Mononuclear cell (primary cell): ENCODE measurements around the gene CTBP1. TPM values are rescaled to one million over a fixed set of nuclear protein-coding genes. Genes with fewer than 3 reads are reported as not detected.

Source experiments
- H3K27me3 ChIP-seq: 2 replicates; pipeline ENCODE4 v1.6.0; 2011; ENCODE audit warnings: low read length, control low read depth; ENCODE audit not compliant: insufficient read depth
- H3K4me1 ChIP-seq: 2 replicates; pipeline ENCODE4 v1.5.1; 2011; ENCODE audit warnings: mild to moderate bottlenecking, low read length, control low read depth; ENCODE audit not compliant: insufficient read depth
- H3K4me3 ChIP-seq: 2 replicates; pipeline ENCODE4 v1.5.1; 2011; ENCODE audit warnings: mild to moderate bottlenecking, low read length, moderate library complexity
- H3K9me3 ChIP-seq: 2 replicates; pipeline ENCODE4 v1.5.1; 2011; ENCODE audit warnings: low read depth, mild to moderate bottlenecking, control low read depth, low read length
- total RNA-seq: library from RNA; depleted of rRNA; stranded (reverse); fragments of >200 nt; gene quantifications from one replicate; pipeline ENCODE4 v1.2.3, GENCODE V29; 2012

The CTBP1 gene
- total RNA-seq, 1 donor: 125 TPM

GRCh38 chr4:1265351-1265750 lies 16.4 kb upstream of the CTBP1 start:
- Histone ChIP-seq H3K4me3 (no peak overlapping the region), H3K27me3 (no peaks in the 10 kb centered on the region), H3K4me1 (peaks cover 3% of the 10 kb centered on the region), H3K9me3 (peaks cover 9% of the 10 kb centered on the region)

GRCh38 chr4:1264942-1265341 lies 16.0 kb upstream of the CTBP1 start:
- H3K9me3 ChIP-seq: peaks cover 9% of the 10 kb centered on the region
- no peak overlapping the region for H3K4me3 ChIP-seq
- peaks cover 3% of the 10 kb centered on the region for H3K4me1 ChIP-seq
- H3K27me3 ChIP-seq: no peaks in the 10 kb centered on the region

- H3K4me1 ChIP-seq: no peaks in the 10 kb centered on the region
- no peak overlapping the region for H3K4me3 ChIP-seq
- H3K27me3 ChIP-seq: no peaks in the 10 kb centered on the region
- peaks cover 10% of the 10 kb centered on the region for H3K9me3 ChIP-seq
Measured at GRCh38 chr4:1261107-1261928, 12.4 kb upstream of the CTBP1 start.

- no peak overlapping the region for H3K4me3 ChIP-seq
- no peaks in the 10 kb centered on the region for H3K4me1 ChIP-seq
- no peaks in the 10 kb centered on the region for H3K27me3 ChIP-seq
- H3K9me3 ChIP-seq: peaks cover 10% of the 10 kb centered on the region
Measured at GRCh38 chr4:1260418-1261106, 11.6 kb upstream of the CTBP1 start.

- no peaks in the 10 kb centered on the region for H3K4me1 ChIP-seq
- no peak overlapping the region for H3K4me3 ChIP-seq
- peaks cover 10% of the 10 kb centered on the region for H3K9me3 ChIP-seq
- no peaks in the 10 kb centered on the region for H3K27me3 ChIP-seq
Measured at GRCh38 chr4:1259966-1260365, 11.0 kb upstream of the CTBP1 start.

GRCh38 chr4:1258457-1258856 lies 9.5 kb upstream of the CTBP1 start:
- H3K9me3 ChIP-seq: peaks cover 10% of the 10 kb centered on the region
- H3K4me3 ChIP-seq: no peak overlapping the region
- H3K4me1 ChIP-seq: peaks cover 5% of the 10 kb centered on the region
- H3K27me3 ChIP-seq: no peaks in the 10 kb centered on the region

- Histone ChIP-seq H3K27me3 (no peaks in the 10 kb centered on the region), H3K9me3 (peaks cover 10% of the 10 kb centered on the region), H3K4me1 (peaks cover 19% of the 10 kb centered on the region), H3K4me3 (no peak overlapping the region)
Measured at GRCh38 chr4:1255699-1256098, 6.8 kb upstream of the CTBP1 start.

GRCh38 chr4:1255151-1255550 lies 6.2 kb upstream of the CTBP1 start:
- Histone ChIP-seq H3K4me3 (no peak overlapping the region), H3K27me3 (no peaks in the 10 kb centered on the region), H3K9me3 (peaks cover 10% of the 10 kb centered on the region)

GRCh38 chr4:1253831-1254230 lies 4.9 kb upstream of the CTBP1 start:
- peaks cover 10% of the 10 kb centered on the region for H3K9me3 ChIP-seq
- peaks cover 30% of the 10 kb centered on the region for H3K4me1 ChIP-seq
- H3K4me3 ChIP-seq: no peak overlapping the region
- no peaks in the 10 kb centered on the region for H3K27me3 ChIP-seq

More at GRCh38 chr4:1255151-1255550, 6.2 kb upstream of the CTBP1 start:
- H3K4me1 ChIP-seq: peaks cover 24% of the 10 kb centered on the region

- no peaks in the 10 kb centered on the region for H3K27me3 ChIP-seq
- no peak overlapping the region for H3K4me3 ChIP-seq
- peaks cover 30% of the 10 kb centered on the region for H3K4me1 ChIP-seq
- peaks cover 6% of the 10 kb centered on the region for H3K9me3 ChIP-seq
Measured at GRCh38 chr4:1252928-1253492, 4.1 kb upstream of the CTBP1 start.

- no peaks in the 10 kb centered on the region for H3K9me3 ChIP-seq
- no peak overlapping the region for H3K4me3 ChIP-seq
- peaks cover 38% of the 10 kb centered on the region for H3K4me1 ChIP-seq
- H3K27me3 ChIP-seq: no peaks in the 10 kb centered on the region
Measured at GRCh38 chr4:1251773-1252066, 2.8 kb upstream of the CTBP1 start.

GRCh38 chr4:1250921-1251772 lies 2.2 kb upstream of the CTBP1 start:
- H3K4me3 ChIP-seq: no peak overlapping the region
- H3K27me3 ChIP-seq: no peaks in the 10 kb centered on the region
- peaks cover 43% of the 10 kb centered on the region for H3K4me1 ChIP-seq
- no peaks in the 10 kb centered on the region for H3K9me3 ChIP-seq

- Histone ChIP-seq H3K9me3 (no peaks in the 10 kb centered on the region), H3K4me3 (no peak overlapping the region), H3K4me1 (peaks cover 50% of the 10 kb centered on the region), H3K27me3 (no peaks in the 10 kb centered on the region)
Measured at GRCh38 chr4:1250527-1250812, 1.5 kb upstream of the CTBP1 start.

GRCh38 chr4:1249731-1250526 lies 999 bp upstream of the CTBP1 start:
- Histone ChIP-seq H3K27me3 (no peaks in the 10 kb centered on the region), H3K4me3 (peak overlapping the region; percentile 65), H3K9me3 (no peaks in the 10 kb centered on the region), H3K4me1 (peaks cover 55% of the 10 kb centered on the region)
